ENCODE measurements around the gene PIN1. TPM values are rescaled to one million over a fixed set of nuclear protein-coding genes. Genes with fewer than 3 reads are reported as not detected.

Gene PIN1
- total RNA-seq, 1 experiment from 2014 or later, result 107 TPM

- TF ChIP-seq ZNF281 (CRISPR knock-in tag; IDR thresholded peaks at IDR 0.05), result no peak
- no peak for TF ChIP-seq TCF7 (CRISPR knock-in tag; IDR thresholded peaks at IDR 0.05; ENCODE audit: low read depth)
- no peak for TF ChIP-seq ZNF219 (CRISPR knock-in tag; IDR thresholded peaks at IDR 0.05; ENCODE audit: borderline replicate concordance)
These were observed 36.7 kb downstream of the PIN1 start (continued) for GRCh38 chr19:9871626-9872338.

GRCh38 chr19:9872618-9873242 is 37.6 kb downstream of the PIN1 start:
- DNase-seq (ENCODE audit: low spot score) (no peak), ATAC-seq (no peak)
- H3K36me3 Mint-ChIP-seq, result 0 out of 2 replicates have a peak, but pooled peaks cover 3% of the 10 kb centered on the region
- no peaks in the 10 kb centered on the region for H3K9me3 Mint-ChIP-seq
- H3K4me1 Mint-ChIP-seq, result 0 out of 2 replicates have a peak, but pooled peaks cover 2% of the 10 kb centered on the region
- ChIA-PET POLR2A (no interaction called here), CTCF (interaction anchor here (1.0 to 1.2 kb wide), 2 partner anchors 10 to 15 kb away, joined by 3 to 4 read pairs; no protein-coding TSS in a partner anchor)
- no peaks in the 10 kb centered on the region for H3K27me3 Mint-ChIP-seq (ENCODE audit: low read depth)
- H3K27ac Mint-ChIP-seq, result no peak overlapping the region
- no peak overlapping the region for H3K4me3 Mint-ChIP-seq
- TF ChIP-seq ATF6 (CRISPR knock-in tag; IDR thresholded peaks at IDR 0.05), result no peak
- no peak for TF ChIP-seq NR2C2 (CRISPR knock-in tag; IDR thresholded peaks at IDR 0.05)
- no peak for TF ChIP-seq PRRX2 (CRISPR knock-in tag; IDR thresholded peaks at IDR 0.05)
- TF ChIP-seq SMAD3 (CRISPR knock-in tag; IDR thresholded peaks at IDR 0.05; ENCODE audit: borderline replicate concordance), result no peak
- no peak for TF ChIP-seq MYBL2 (CRISPR knock-in tag; IDR thresholded peaks at IDR 0.05)
- TF ChIP-seq NFYB (CRISPR knock-in tag; conservative IDR thresholded peaks at IDR 0.05; ENCODE audit: low read depth), result no peak
- TF ChIP-seq USF1 (CRISPR knock-in tag; IDR thresholded peaks at IDR 0.05), result no peak
- no peak for TF ChIP-seq ZNF281 (CRISPR knock-in tag; IDR thresholded peaks at IDR 0.05)
- TF ChIP-seq ZNF317 (CRISPR knock-in tag; IDR thresholded peaks at IDR 0.05; ENCODE audit: borderline replicate concordance, low read depth), result no peak
- no peak for TF ChIP-seq SOX15 (CRISPR knock-in tag; IDR thresholded peaks at IDR 0.05)
- no peak for TF ChIP-seq ARID4B (CRISPR knock-in tag; IDR thresholded peaks at IDR 0.05; ENCODE audit: borderline replicate concordance)
